NCI-H526 (cell line): Measurements from ENCODE around the gene NEBL.

Source experiments
- DNase-seq, 2 experiments: peaks; one replicate each; lab custom pipeline; 2025; lab: John Stamatoyannopoulos, UW

Gene NEBL

DNA sequence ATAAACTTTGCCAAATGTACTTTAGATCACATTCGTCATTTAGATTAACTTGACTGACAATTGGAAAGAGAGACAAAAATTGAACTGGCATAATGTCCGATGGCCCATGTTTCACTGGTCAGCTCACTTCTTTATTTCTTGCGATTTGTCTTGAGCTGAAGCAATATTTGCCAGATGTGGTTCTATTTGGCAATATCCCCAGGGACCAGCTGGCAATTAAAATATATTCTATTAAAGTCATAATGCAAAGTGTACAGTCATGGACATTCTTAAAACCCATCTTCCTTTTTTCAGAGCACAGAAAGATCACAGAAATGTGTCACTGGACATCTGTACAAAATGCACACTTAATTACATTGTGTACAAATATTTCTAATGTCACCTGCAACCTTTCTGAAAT, 26.3 kb downstream of the NEBL start:
- no peak for DNase-seq

DNA sequence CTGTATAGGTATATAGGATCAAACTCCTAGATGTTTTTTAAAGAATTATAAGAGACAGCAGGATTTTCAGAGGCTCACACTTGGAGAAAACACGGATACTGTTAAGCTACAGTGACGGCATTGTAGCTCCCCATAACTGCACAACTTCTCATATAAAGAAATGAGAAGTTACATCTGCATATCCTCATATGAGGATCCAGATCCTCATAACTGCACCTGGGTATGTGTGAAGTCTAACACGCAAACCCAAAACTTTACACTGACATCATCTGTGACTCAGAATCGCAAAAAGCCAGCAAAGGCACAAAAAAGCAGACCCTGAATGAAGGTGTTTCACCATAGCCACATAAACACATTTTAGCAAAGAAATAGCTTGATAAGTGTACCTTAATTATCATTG, 34.1 kb downstream of the NEBL start:
- no peak for DNase-seq

DNA sequence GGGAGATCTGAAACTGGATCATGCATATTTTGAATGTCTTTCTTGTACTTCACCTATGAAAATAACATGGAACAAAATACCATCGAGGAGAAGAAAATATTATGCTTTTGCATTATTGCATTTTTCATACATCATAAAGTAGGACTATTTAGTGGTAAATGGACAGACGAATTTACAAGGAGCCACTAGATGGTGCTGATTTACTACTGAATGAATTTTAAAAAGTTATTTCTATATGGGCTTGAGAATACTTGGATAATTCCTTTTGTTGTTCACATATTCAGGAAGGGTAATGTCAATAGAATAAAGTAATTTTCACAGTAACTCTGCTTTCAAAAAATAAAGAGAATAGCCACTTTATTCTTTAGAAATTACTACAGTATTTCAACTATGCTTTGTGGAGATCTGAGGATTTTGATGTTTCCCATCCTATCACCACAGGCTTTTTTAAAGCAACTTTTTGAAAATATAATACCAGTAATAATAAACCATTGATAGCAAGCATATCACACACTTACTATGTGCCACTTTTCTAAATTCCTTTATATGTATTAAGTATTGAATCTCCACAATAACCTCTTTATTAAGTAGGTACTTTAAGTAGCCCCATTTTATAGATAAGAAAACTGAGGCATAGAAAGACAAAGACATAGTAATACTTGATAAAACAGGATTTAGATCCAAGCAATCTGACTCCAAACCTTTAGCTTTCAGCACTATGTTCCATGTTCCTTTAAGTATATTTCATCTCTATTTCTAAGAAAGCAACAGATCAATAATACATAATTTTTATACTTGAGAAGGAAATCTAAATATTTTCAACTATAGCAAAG, 38.6 kb downstream of the NEBL start:
- DNase-seq: peak; percentile 6 to 51

DNA sequence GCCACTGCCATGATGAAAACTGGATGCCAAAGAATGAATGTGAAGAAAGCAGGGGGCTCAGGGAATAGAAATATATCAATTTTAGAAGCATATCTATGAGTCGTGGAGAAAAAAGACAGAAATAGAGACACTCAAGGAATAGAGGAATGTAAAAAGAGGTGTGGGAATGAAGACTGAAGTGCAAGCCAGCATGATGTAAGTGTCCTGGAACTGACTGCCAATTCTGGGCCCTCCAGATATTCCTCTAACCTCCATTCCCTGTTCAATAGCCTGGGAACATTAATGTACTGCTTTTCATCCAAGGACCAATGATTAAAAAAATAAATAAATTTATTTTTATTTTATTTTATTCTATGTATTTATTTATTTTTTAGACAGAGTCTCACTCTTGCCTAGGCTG, 40.6 kb downstream of the NEBL start:
- DNase-seq: no peak

DNA sequence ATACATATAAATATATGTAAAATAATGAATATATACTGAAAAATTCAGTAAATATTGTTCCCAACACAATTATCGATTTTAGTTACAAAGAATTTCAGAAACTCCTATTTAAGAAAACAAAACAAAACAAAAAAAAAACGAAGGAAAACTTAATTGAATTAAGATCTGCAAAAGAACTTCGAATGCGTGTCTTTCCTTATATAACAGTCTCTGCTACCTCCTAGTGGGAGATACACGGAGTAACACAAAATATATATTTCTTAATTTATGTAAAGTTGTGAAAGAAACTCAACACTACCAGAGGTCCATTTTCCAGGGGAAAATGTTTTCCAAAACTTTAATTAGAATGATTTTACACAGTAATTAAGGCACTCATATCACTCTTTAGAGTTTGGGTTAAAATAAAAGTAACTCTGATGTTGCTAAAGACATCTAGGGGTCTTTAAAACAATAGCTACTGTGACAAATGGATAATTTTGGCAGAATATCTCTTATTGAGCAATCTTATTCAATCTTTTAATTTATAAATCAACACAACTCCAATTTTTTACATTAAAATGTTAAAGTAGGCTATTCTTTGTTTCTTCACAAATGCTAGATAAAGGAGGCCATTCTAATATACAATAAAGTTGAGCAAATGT, 41.6 kb downstream of the NEBL start:
- DNase-seq: peak in 1 of 2 experiments; percentile 3

DNA sequence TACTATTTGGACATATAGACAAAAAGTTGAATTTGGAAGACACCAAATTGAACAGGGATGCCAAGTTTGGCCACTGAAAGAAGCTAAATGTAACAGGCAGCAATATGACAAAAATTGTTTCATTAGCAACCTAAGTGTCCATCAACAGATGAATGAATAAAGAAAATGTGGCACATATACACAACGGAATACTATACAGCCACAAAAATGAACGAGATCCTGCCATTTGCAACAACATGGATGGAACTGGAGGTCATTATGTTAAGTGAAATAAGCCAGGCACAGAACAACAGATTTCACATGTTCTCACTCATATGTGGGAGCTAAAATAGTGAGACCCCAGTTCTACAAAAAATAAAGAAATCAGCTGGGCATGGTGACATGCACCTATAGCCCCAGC, 43.8 kb downstream of the NEBL start:
- no peak for DNase-seq

DNA sequence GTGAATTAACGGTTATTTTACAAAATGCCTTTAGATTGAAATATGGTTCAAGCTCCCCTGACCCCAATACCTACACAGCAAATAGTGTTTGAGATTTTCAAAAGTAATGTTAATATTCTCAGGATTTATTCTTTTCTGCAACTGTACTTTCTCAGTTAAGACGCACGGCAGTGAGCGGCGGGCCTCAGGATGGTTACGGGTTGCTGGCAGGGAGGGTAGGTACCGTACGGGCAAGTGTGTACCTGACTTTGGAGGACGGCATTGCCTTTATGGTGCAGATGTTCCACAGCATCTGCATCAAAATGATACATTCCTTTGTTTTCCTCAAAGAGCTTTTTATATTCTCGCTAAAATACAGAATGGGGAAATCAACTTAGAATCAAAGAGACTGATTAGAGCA, 44.8 kb downstream of the NEBL start:
- no peak for DNase-seq

DNA sequence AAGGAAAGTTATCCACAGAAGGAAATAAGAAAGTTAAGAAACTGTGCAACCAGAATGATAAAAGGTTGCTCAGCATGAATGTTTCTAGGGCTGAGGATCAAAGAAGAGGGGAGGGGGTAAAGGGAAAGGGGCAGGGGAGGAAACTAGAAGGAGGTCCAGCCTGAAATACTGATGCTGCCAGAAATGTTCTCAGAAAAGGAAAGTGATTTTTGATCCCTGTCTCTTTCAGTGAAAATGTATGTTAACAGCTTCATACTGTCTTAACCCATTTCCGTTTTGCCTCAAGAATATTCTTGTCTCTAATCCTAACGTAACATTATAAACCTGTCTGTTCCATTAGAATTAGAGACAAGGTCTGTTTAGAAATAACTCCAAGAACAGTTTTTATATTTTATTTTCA, 49.6 kb downstream of the NEBL start:
- DNase-seq: no peak

DNA sequence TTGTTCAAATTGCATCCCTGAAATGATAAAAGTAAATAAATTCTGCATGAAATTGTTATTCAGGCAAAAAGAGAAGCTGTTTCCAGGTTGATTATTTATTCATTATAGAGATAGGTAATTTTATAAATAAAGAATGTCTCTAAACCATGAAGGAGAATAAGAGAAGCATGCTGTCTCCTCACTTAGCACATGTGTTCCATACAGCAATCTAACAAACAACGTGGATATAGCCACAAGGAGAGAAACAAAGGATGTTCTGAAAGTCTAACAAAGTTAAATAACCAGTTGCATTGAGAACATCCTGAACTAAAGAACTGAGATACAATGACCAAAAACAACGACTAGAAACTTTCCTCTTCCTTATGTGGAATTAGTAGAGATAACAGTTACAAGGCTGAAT, 50.8 kb downstream of the NEBL start:
- no peak for DNase-seq

DNA sequence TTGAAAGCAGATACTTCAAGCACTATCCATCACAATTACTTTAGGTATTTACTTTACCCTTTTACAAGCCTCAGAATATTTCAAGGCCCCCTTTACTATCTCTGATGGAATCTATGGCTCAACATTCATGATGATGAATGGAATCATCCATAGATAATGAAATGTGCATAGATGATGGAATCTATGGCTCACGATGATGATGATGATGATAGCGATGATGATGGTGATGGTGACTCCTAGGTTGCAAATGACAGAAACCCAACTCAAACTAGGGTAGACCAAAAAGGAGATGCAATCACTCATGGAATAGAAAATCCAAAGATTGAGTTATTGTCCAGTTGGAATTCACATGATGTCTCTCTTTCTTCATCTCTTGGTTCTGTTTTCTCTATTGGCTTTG, 55.7 kb downstream of the NEBL start:
- no peak for DNase-seq

DNA sequence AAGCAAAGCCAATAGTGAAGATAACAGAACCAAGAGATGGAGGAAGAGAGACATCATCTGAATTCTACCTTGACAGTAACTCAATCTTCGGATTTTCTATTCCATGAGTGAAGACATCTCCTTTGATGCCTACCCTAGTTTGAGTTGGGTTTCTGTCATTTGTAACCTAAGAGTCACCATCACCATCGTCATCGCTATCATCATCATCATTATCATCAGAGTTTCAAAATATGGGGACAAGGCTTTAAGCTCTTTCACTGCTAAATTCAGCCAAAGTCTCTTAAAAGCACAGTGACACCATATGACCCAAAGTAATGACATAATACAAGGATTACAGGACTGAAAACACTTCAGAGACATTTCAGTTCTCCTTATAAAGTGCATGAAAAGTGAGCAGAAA, 57.2 kb downstream of the NEBL start:
- no peak for DNase-seq

DNA sequence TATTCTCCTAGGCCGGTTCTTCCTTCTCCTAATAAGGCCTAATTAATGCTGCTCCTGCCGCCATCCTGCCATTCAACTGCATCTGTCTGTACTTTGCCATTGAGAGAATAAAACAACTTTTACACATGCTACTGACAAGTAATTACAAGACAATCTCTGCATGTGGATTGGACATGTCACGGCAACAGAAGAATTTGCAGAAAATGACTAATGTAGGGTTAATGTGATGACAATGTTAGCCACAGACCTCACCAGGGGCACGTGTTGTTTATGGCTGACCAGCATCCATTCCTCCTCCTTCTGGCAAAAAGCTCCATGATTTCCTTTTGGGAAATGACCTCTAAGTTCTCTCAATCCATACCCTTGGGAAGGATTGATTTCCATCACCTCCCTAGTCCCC, 58.0 kb downstream of the NEBL start:
- no peak for DNase-seq

DNA sequence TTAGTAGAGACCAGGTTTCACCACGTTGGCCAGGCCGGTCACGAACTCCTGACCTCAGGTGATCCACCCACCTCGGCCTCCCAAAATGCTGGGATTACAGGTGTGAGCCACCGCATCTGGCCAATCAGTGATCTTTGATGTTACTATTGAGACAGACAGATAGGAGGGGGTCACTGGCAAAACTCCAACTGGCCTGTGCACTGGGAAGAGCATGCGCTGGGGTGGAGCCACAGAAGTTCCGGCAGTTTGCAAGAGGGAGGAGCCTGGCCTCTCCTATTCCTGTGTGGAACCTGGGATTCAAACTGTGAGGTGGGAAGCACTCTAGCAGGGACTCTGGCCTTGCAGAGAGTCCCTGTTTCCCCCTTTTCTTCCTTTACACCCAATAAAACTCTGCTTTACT, 60.7 kb downstream of the NEBL start:
- no peak for DNase-seq

DNA sequence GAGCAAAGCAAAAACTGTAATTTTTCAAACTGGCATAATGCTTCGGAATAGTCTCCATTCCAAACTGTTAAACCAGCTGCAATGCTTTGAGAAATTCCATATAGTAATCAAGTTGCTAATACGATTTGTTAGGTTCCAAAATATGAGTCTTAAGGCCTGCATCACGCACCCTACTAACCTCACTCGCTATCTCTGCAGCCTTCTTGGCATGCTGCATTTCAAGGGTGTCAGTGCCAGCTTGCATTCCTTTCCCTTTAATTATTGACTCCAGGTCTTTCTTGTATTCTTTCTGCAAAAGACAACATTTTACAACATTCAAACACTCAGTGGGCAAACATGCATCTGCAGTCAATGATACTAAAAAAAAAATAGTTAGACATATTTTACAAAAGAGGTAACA, 61.8 kb downstream of the NEBL start:
- no peak for DNase-seq

DNA sequence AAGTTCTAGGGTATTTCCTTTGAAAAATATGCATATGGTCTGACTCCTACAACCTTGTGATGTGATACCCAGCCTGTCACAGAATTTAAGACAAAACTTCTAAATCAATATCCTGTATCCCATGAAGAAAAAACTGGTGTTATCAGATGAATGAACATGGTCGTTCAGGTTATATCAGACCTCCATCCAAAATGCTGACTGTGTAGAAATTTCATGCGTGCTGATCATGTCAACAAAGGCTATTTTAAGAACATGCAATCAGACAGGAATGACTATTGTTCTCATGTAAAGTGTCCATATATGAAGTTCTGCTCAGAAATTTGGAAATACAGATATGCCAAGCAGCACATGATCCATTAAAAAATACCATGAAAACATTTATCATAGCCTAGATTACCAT, 62.3 kb downstream of the NEBL start:
- DNase-seq: no peak

DNA sequence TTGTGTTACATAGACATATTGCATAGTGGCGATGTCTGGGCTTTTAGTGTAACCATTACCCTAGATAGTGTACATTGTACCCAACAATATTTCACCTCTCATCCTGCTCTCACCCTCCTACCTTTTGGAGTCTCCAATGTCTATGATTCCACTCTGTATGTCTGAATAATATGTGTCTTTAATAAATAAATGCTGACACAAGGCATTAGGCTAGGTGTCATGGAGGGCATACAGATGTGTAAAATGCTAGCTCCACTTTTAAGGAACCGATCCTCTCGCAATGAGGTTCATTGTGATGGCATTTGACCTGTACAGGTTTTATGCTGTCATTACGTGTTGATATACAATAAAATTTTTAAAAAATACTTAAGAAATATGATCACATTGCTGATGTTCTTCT, 74.3 kb downstream of the NEBL start:
- DNase-seq: no peak

DNA sequence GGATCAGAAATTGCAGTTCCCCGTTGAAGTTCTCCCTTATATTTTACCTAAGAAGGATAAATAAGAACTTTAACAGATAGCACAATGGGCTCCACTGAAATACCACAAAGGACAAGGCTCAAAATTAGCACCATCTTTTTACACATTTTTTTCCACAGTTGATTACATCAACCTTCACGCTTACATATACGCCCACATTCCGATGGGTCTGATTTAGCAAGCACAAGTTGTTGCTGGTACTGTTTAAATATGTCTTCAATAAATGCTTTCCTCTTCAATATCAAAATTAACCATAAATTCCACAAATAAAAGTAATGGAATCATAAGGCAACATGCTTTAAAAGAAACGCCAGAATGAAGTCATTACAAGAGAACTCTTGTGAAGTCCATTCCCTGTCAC, 79.5 kb downstream of the NEBL start:
- no peak for DNase-seq

DNA sequence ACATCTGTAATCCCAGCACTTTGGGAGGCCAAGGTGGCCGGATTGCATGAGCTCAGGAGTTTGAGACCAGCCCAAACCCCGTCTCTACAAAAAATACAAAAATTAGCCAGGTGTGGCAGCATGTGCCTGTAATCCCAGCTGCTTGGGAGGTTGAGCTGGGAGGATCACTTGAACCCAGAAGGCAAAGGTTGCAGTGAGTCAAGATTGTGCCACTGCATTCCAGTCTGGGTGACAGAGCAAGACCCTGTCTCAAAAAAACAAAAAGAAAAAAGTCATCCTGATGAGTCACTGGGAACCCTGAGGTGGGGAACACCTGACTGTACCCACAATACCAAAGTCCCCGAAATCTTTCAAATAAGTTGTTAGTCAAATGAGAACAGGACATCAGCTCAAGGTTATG, 80.0 kb downstream of the NEBL start:
- DNase-seq: no peak

DNA sequence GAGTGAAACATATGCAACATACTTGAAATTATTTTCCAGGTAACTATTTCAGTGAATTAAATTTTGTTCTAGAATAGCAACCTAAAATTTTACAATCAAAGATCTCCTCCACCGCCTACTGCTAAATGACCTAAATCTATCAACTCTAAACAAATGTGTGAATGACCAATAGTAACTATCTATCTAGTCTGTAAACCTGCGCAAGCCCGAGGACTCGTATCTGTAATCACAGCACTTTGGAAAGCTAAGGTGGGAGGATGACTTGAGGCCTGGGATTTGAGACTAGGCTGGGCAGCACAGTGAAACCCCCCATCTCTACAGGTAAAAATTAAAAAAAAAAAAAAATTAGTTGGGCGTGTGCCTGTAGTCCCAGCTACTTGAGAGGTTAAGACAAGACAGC, 83.0 kb downstream of the NEBL start:
- no peak for DNase-seq

DNA sequence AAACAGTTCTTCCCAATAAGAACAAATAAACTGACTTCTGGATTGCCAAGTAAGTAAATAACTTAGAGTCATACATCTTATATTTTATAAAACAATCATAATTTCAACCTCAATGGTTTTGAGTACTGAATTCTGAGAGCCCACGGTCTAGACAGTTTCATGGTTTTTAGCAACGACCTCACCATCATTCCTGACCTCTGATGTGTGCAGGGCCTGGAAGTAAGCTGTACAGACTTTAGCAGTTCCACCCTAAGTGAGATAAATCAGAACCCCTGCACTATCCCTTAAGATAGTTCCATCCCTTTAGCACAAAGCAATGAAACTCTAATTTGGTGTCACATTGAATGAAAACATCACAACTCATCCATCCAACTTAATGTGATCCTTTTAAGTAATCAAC, 86.0 kb downstream of the NEBL start:
- DNase-seq: no peak

DNA sequence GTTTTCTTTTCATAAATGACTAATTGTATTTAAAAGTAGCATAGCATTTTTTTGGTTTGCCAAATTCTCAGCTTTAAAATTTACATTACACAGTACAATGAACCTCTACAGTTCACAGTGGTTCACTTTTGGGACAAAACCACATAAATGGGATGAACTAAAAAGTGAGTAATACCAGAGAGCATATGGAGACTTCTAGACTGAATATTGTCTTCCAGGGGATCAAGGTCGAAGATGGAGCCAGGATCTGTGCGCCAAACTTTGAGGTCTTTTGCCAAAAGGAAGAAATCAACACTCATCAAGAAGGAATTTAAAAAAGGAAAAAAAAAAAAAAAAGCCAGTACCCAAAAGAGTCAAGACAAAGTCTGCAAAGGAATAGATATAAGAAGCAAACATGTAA, 87.5 kb downstream of the NEBL start:
- no peak for DNase-seq

DNA sequence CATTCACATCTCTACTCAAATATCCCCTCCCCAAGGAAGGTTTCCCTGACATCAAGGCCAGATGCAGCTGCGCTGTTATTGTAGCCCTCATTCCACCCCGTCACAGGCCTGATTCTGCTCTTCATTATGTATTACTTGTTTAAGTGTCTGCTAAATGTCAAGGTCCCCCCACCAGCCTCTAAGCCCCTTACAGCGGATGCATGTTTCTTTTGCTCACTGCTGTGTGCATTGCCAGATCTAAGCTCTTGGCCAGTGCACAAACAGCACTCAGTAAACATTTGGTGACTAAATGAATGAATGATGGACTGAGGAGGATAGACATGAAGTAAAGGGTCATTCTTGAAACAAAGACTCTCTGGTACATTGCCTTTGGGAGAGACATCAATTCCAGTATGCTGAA, 90.6 kb downstream of the NEBL start:
- no peak for DNase-seq

DNA sequence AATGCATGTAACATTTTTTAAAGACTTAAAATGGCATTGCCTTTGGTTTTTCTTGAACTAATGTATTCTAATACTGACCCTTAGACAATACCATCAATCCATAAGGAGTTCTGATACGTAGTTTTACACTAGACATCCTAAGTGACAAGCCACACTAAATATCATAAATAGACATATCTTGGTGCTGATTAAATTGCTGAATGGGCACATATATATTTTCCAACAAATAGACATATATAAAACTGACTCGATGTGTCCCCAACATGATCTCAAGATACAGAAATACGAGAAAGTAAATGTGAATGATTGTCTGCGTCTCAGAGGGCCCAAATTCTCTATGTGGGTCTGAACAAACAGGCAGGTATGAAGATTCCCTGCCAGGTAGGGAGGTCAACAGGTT, 99.8 kb downstream of the NEBL start:
- DNase-seq: no peak

DNA sequence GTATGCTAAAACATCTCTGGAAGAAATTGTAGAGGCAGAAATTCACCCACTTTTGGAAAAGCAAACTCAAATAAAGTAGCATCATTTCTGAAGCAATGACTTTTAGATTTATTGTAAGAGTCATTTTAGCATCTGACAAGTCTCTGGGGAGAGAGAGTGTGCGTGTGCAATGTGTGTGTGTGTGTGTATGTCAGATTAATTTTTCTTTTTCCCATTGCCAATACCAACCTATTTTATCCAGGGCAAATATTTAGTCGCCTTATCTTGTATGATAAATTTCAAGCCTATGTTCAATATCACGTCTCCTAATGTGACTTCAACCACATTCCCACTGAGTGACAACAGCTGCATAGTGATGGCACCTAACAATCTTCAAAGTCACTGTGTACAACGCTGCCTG, 101.7 kb downstream of the NEBL start:
- no peak for DNase-seq
